ENCODE measurements around the gene PABPN1L.
"Not testable (repeated sequence)": the region's sequence is repeated elsewhere in the genome, so short reads cannot be mapped to it uniquely, and the experiment has no call there.

PABPN1L gene

DNA sequence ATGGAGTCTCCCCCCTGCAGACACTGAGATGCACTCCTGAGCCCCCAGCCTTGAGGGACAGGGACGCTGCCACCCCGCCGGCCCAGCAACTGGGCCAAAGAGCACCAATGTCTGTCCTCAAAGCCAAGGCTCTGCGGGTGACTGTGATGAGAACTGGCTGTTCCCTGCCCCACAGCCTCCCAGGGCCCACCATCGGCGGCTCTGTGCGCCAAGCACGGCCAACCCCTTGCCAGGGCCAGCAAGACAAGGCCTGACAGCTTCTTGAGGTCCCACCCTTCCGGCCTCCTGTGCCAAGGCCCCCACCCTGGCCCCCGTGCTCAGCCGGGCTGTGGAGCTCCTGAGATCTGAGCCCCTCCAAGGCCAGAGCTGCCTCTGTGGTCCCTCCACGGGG, 34.2 kb upstream of the PABPN1L start:
- DNase-seq (ENCODE audit: low spot score): no peak

DNA sequence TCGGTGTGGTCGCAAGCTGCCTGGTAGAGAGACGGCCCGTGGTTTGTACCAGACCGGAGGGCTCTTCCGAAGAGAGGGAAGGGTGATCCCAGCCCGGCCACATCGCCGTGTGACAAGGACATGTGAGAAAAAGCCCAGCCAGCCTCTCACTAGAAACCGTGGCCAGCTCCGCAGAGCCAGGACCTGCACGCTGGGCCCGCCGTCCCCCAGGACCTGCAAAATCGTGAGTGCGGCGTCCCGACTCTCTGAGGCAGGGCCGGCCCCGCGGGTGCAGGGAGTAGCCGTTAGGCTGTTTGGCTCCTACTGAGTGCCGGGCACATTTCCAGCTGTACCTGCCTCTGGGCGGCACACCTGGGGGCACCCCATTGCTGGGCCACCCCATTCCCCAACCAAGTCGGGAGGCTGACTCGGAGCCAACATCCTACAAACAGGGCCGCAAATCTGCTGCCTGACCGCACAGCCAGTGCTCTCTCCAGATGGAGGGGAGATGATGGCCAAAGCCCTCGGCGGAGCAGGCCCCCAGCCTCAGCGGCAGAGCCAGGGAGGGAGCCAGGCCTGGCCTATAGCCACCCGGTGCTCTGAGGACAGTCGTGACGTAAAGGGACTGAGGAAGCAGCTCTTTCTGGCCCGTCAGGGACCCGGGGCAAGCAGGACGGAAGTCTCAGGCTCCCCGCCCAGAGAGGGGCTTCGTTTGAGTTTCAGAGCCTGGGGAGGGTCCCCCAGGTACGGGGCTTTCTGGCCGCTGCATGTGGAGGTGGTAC, 33.6 kb upstream of the PABPN1L start:
- no peak for DNase-seq (ENCODE audit: low spot score)

GRCh38 chr16:88897696-88898425, 31.4 kb upstream of the PABPN1L start:
- DNase-seq (ENCODE audit: low spot score): no peak

GRCh38 chr16:88896238-88897070, 30.0 kb upstream of the PABPN1L start:
- no peak for DNase-seq (ENCODE audit: low spot score)

- DNase-seq (ENCODE audit: low spot score): no peak
Observed at GRCh38 chr16:88895335-88895734, 28.9 kb upstream of the PABPN1L start.

DNA sequence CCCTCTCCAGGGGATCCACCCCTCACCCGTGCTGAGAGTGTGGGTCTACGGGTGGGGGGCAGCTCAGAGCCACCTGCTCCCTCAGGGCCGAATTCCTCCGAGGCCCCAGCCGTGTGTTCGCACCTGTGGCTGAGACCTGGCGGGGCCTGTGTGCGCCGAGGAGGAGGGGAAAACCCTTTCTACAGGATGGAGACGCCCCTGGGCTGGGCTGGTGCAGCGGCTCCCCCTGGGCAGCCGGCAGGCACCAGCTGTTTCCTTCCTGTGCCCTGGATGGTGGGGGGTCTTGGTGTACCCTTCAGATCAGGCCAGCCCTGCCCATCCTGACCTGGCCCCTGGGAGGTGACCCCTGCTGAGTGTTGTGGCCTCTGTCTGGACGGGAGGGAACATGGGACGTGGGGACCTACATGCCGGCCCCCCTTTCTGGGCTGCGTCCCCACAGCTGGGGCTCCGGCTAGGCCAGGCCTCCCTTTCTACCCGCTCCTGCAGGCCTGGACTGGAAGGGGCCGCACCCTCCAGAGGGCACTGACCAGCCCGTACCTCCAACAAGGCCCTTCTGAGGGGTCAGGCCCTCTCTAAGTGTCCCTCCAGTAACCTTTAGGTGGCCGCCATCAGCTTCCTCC, 28.3 kb upstream of the PABPN1L start:
- DNase-seq (ENCODE audit: low spot score): no peak

- not testable (repeated sequence) for DNase-seq (ENCODE audit: low spot score)
Observed at GRCh38 chr16:88894266-88894665, 27.8 kb upstream of the PABPN1L start.

DNA sequence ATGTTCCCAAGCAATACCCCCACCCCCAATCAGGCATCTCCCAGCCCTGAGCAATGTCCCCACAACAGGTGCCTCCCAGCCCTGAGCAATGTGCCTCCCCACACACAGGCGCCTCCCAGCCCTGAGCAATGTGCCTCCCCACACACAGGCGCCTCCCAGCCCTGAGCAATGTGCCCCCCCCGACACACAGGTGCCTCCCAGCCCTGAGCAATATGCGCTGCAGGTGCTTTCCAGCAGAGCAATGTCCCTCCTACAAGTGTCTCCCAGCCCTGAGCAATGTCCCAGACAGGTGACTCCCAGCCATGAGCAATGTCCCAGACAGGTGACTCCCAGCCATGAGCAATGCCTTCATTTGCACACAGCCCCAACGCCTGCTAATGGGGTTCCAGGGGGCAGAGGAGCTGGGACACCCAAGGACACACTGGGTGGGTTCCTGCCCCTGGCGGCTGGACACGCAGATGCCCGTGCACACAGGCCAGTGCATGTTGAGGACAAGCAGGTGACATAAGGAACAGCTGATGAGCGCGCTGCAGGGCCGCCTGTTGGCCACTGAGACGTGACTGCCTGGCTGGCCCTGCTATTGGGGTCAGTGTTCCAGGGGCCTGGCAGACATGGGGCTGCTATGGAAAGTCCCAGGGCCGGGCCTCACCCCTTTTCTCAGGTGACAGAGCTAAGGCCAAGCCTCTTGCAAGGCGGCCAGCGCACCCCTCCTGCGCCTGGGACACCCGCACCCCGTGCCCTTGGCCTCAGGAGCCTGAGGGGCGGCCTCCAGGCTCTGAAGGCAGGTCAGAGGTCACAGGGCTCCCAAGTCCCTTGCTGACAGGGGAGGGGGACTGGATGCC, 26.9 kb upstream of the PABPN1L start:
- DNase-seq (ENCODE audit: low spot score): no peak

GRCh38 chr16:88892065-88892464, 25.6 kb upstream of the PABPN1L start:
- DNase-seq (ENCODE audit: low spot score): no peak

DNA sequence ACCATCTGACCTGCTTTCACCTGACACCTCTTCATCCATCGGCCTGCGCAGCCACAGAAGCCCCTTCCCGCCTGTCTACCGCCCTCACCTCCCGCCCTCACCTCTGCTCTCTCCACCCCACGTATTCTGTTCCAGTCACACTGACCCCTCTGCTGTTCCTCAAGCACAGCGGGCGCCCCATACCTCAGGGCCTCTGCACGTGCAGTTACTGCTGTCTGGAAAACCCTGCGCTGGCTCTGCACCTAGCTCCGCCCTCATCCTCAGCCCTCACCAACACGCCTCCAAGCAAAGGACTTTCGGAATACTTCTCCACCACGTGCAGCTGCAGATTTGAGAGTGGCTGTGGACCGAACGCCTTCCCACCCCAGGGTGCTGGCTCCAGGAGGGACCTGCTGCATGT, 24.6 kb upstream of the PABPN1L start:
- no peak for DNase-seq (ENCODE audit: low spot score)

DNA sequence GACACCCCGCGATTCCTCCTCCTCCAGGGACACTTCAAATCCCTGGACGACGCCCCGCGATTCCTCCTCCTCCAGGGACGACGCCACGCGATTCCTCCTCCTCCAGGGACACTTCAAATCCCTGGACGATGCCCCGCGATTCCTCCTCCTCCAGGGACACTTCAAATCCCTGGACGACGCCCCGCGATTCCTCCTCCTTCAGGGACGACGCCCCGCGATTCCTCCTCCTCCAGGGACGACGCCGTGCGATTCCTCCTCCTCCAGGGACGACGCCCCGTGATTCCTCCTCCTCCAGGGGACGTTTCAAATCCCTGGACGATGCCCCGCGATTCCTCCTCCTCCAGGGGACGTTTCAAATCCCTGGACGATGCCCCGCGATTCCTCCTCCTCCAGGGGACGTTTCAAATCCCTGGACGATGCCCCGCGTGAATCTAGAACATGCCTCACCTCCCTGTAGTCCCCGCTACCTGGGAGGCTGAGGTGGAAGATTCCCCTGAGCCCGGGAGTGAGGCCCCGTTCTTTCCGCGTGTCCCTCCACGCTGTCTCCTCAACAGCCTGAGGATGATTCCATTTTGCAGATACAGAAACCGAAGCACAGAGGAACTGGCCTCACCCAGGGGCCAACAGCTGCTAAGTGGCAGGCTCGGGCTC, 23.4 kb upstream of the PABPN1L start:
- not testable (repeated sequence) for DNase-seq (ENCODE audit: low spot score)

DNA sequence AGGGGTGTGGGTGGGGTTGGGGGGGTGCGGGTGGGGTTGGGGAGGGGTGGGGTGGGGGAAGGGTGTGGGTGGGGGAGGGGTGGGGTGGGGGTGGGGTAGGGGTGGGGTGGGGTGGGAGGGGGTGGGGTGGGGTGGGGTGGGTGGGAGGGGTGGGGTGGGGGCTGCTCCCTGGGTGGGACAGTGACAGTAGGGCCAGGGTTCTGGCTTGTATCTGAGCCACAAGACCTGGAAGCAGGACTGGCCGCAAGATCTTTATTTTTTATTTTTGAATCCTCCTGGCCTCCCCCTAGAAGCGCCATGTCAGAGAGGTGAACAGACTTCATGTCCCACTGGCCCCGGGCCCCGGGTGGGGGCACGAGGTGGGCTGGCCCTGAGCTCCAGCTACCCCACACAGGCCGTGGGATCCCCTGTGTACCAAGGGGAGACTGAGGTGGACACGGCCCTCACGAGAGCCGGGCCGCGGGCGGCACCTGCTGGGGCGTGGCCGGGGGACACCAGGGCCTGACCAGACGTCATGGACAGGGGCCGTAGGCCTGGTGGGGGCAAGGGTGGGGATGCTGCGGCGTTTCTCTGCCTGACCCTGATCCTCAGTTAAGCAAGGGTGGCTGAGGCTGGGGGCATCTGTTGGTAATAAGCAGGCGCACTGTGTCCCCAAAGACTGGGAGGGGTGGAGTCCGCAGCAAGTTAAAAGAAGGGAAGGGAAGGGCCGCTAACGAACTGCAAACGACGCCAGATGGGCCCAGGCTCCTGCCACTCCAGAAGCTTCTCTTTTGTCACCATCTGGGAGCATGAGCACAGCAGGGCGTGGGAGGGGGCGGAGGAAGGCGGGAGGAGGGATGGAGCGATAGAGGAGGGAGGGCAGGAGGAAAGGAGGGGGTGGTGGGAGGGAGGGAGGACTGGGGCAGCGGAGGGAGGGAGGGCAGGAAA, 22.3 kb upstream of the PABPN1L start:
- no peak for DNase-seq (ENCODE audit: low spot score)

GRCh38 chr16:88888057-88888456, 21.6 kb upstream of the PABPN1L start:
- DNase-seq (ENCODE audit: low spot score): no peak

DNA sequence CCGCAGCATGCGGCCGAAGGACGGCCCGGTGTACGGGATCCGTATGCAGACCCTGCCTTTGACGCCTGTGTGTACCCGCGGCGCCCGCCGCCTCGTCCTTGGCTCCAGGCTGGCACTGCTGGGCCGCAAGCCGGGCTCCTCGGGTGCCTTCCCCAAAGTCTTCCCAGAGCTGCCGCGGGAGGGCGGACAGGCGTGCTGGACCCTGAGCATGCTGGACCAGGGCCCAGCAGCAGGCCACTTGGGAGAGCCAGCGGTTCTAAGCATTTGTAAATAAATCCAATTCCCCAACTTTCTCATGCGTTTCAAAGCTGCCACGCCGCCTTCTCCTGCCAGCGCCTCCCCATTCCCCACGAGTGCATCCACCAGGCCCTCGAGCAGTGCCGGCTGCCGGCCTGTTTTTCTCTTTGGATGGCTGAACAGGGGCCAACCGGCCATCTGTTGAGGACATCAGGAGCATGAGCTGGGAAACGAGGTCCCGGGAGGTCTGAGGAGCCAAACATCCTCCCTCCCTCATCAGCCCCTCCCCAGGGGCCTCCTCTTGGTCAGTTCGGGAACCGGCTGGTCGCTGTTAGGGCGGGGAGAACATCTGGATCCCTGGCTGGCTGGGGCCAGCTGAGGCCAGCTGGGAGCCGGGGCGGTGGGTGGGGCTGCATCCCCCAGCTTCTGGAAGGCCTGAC, 20.5 kb upstream of the PABPN1L start:
- no peak for DNase-seq (ENCODE audit: low spot score)

- DNase-seq (ENCODE audit: low spot score): no peak
Observed at GRCh38 chr16:88886420-88886844, 20.0 kb upstream of the PABPN1L start.

GRCh38 chr16:88885693-88886280, 19.3 kb upstream of the PABPN1L start:
- no peak for DNase-seq (ENCODE audit: low spot score)

DNA sequence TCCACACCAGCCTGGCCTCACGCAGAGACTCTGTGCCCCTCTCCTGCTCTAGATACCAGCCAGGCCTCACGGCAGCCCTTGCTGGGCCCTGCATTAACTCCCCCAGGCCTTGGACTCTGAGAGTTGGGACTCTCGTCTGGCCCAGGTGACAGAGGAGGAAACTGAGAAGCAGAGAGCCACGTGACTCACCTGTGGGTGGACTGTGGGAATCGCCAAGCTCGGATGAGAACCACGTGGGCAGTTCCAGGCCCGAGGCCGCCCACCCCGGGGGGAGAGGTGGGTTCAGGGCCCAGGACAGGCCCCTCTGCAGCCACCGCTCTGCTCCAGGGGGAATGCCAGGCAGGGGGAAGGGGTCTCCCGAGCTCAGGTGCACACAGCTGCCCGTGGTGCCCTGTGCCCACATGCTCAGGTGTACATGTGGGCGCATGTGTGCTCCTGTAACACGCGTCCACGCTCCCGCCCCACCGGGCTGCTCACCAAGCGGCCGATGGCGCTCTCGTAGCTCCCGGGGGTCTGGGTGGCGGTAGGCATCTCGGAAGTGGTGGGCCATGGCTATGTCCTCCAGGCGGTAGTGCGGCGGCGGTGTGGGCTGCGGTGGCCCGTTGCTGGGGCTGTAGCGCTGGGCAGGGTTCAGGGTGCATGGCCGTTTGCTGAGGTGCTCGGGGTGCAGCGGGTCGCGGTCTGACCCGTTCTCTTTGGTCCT, 18.3 kb upstream of the PABPN1L start:
- DNase-seq (ENCODE audit: low spot score): no peak

DNA sequence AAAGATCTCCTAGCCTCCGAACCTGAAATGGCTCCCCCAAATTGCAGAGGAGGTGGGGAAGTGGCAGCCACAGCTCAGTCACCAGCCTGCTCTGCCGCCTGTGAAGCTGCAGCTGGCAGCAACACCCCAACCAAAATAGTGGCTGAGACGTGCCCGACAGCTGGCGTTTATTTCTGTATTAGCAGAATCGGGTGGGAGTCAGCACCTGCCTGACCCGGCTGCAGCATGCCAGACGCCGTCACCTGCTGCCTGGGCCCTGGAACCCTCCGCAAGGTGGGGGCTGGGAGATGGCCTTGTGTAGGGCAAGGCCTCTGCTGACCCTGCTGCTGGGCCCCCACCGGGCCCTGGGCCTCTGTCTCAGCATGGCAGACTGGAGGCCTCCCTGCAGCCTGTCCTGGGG, 17.5 kb upstream of the PABPN1L start:
- no peak for DNase-seq (ENCODE audit: low spot score)
